ENCODE measurements around the gene MRM3. TPM values are rescaled to one million over a fixed set of nuclear protein-coding genes. Genes with fewer than 3 reads are reported as not detected.
"Not testable (repeated sequence)": the region's sequence is repeated elsewhere in the genome, so short reads cannot be mapped to it uniquely, and the experiment has no call there.

MRM3 gene
- total RNA-seq, 1 experiment from 2014 or later = 33.4 TPM

- no peak for DNase-seq (ENCODE audit: low spot score)
These were observed 13.6 kb downstream of the MRM3 start for GRCh38 chr17:795721-796120.

- DNase-seq (ENCODE audit: low spot score) = no peak
These were observed 14.5 kb downstream of the MRM3 start for GRCh38 chr17:796609-797008.

DNA sequence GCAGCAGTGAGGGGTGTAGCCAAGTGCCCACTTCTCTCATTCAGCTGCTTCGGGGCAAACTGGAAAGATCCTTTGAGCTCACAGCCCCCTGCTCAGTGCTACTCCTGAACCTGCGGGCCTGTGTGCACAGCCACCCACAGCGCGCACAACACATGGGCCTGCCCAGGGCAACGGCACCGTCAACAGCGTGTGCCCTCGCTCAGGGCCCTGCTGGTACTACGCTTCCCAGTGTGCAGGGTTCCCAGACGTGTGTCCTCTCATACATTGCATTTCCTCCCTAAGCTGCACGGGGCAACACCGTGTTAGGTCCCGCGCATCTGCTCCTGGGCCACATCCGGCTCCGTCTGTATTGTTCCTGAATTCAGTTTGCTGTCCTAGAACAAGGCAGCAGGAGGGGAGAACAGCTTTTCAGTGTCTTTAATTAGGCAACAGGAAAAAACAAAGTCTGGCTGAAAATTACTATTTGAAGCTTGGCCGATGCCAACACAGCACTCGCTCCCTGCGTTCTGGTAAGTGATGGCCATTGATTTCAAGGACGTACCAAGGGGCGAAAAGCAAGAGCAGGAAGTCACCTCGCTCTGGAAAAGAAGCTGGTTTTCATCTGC lies 15.2 kb downstream of the MRM3 start:
- DNase-seq (ENCODE audit: low spot score) = no peak

GRCh38 chr17:798246-798645 lies 16.1 kb downstream of the MRM3 start:
- DNase-seq (ENCODE audit: low spot score) = no peak

- DNase-seq (ENCODE audit: low spot score) = no peak
These were observed 17.1 kb downstream of the MRM3 start for GRCh38 chr17:799261-799660.

DNA sequence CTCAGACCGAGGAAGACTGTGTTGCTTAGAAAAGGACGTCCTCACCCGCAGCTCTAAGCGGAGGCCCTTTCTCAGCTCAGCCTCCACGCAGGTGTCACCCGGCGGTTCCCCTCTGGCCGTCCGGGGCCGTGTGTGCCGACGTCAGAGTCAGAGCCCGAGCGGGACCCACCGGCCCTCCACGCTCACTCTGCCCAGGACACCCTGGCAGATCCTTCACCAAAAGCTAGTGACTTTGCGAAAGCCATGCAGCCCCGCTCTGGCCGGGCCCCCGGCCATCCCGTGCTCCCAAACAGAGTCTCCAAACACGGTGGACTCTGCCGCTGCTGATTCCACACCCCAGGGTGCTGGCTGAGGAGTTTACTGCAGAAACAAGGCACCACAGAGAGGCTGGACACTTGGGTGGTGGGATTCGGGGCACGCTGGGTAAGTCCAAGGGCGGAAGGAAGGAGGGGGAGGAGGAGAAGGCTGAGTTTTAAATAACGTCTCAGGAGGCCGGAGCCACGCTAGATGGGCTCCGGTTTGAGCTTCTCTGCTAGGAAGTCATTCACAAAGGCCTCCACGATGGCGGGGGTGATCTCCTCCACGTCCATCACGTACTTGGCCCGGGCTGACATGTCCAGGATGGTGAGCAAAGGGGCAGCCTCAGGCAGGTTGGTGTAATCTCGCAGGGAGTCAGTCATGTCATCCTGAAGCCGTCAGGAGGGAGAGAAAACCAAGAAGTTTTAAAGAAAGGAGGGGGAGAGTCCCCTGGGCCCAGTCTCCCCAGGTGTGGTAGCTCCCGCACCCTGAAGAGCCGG lies 18.5 kb downstream of the MRM3 start:
- no peak for DNase-seq (ENCODE audit: low spot score)

DNA sequence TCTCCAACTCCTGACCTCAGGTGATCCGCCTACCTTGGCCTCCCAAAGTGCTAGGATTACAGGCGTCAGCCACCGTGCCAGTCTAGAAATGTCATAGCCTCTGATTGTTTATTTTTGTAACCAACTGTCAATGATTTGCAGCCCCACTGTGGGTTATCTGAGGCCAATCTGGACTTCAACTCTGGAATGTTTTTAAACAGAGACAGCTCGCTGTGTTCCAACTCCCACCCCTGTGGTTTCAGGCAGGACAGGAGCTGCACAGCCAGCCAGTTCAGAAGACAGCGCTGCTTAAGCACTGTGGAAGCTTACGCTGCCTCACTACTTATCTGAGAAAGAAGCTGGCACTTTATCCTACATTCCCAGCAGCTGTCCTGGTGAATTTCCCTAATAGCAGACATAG lies 19.5 kb downstream of the MRM3 start:
- no peak for DNase-seq (ENCODE audit: low spot score)

DNA sequence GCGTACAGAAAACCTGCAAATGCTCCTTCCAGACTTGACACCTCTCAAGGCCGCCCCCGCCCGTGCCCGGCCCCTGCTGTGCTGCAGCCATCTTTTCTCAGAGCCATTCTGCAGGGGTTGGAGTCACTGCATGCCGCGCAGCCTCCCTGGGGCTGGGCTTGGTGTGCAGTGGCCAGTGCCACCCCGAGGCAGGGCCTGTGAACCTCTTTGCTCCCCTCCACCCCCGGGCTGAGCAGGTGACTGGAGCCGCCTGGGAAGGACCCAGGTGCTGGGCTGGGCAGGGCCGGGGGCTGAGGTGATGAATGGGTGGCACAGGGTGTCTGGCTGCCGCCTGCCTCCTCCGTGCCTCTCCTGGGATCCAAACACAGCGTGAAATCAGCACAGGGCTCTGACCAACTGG lies 20.3 kb downstream of the MRM3 start:
- DNase-seq (ENCODE audit: low spot score) = no peak

DNA sequence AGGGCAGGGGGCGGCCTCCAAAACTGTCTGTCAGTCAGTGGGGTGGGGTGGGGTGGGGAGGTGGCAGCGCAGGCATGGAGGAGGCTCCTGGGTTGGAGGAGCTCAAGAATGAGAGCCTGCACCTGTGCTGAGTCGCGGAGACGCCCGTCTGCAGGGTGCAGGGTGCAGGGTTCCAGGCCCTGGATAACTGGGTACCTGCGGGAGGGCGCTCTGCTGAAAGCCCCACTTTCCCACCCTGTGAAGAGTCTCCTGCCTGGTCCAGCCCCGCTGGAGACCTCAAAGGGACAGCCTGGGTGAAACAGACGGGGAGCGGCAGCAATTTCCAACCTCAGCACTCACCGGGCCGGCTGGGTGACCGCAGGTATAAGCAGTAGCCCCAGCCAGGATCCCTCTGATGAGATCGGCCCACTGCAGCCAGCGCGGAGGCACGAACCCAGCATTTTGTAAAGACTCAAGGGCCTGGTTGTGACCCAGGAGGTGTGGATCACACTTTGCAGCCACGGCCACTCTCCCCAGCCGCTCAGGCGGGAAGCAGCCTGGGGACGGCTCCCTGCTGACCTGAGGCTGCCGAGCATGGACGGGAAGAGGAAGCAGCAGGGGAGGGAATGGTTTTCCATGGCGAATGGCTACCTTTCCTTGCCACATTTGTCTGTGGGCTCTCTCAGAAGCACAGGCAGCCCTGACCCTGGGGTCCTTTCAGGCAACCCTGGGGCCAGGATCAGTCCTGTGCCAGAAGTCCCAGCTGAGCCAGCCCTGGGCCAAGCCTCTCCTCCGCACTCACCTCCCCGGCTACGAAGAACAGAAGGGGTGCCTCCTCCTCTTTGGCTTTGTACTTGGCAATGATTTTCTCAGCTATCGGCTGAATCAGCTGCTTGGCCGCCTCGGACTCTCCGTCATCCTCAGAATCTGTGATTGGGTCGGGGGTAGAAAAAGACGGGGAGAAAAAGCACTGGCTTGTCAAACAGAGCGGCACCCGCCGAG lies 21.0 kb downstream of the MRM3 start:
- no peak for DNase-seq (ENCODE audit: low spot score)

- no peak for DNase-seq (ENCODE audit: low spot score)
These were observed 22.6 kb downstream of the MRM3 start for GRCh38 chr17:804541-805435.

DNA sequence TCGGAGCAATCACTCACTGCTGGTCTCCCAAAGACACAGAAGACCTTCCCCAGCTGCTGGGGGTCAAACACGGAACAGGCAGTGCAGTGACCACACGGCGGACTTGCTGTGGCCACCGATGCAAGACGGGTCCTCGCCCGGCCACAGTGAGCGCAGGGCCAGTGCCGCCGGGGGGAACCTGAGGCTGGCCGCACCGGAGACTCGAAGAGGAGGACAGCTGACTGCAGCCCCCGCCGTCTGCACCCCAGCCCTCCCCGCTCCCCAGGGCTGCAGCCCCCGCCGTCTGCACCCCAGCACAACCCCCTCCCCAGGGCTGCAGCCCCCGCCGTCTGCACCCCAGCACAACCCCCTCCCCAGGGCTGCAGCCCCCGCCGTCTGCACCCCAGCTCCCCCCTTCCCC lies 23.7 kb downstream of the MRM3 start:
- not testable (repeated sequence) for DNase-seq (ENCODE audit: low spot score)

- no peak for DNase-seq (ENCODE audit: low spot score)
These were observed 24.2 kb downstream of the MRM3 start for GRCh38 chr17:806346-806745.

DNA sequence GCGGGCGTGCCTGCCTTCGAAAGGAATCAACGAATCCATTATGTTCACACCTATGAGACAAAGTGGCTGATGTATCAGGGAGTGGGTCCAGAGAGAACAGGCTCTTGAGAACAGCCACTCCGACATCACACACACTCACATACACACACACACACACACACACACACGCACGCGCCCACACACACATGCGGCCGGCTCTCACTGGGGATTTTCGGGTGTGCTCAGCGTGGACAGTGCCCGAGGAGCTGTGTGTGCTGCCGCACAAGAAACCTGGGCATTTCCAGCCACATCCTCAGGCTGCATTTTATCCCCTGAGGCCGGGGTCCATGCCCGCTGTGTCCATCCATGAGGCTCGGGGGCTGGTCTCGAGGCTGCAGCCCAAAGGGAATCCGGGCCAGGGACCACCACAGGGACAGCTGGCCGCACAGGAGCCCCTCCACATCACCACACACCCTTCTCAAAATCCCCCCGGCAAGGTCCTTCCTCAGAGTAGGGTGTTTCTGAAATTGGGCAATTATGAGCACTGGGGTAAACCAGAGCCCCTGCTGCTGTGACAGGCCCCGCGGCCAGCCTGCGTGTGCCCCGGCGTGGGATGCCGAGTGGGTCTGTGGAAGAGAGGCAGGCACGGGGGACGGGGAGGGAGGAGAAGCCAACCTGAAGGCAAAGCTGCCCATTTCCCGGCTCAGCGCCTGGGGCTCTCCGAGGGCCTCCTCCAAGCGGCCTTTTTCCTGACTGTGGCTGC lies 24.8 kb downstream of the MRM3 start:
- DNase-seq (ENCODE audit: low spot score) = no peak

- DNase-seq (ENCODE audit: low spot score) = no peak
These were observed 25.6 kb downstream of the MRM3 start for GRCh38 chr17:807523-808294.

DNA sequence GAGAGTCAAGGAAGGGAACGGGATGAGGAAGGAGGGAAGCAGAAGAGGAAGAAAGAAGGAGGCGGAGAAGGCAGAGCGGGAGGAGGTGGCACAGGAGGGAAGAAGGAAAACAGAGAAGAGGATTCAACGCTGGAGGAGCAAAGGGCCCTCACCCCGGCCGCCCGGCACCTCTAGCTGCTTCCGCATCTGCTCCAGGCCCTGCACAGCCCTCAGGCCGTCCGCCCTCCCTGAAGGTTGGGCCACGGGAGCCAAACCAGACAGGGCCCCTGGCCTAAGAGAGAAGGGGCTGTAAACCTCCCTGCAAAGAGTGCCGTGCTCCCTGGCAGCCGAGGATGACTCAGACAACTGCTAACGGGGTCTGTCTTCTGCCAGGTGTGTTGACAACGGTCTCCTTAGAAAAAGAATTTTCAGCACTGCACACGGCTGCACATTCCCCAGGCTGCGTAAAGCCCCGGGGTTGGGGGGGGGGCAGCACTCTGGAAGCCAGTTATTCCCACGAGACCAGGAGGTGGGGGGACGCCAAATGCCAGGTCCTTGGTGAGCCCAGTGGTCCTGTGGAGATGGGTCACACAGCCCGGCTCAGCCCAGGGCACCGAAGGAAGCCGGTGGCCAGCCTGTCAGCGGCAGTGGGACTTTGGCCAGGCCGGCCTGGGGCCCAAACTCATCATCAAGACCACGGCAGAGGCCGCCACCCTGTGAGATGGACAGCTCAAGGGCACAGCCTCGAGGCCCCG lies 29.1 kb downstream of the MRM3 start:
- DNase-seq (ENCODE audit: low spot score) = no peak

- DNase-seq (ENCODE audit: low spot score) = no peak
These were observed 30.6 kb downstream of the MRM3 start for GRCh38 chr17:812638-813204.

DNA sequence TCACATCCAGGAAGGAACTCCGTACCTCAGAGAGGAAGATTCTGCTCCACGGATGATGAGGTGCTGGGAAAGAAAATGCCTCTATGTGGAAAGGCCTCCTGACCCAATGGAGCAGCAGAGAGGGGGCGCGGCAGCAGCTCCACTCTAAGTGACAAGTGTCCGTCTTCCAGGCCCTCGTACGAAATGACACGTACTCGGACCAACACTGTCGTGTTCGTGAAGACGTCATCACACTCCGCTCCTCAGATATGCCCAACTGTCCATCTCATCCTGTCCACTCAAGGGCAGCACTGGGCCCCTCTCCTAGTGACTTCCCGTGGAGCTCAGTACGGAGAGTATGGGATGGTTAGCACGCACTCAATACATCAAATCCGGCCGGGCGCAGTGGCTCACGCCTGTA lies 32.2 kb downstream of the MRM3 start:
- no peak for DNase-seq (ENCODE audit: low spot score)

DNA sequence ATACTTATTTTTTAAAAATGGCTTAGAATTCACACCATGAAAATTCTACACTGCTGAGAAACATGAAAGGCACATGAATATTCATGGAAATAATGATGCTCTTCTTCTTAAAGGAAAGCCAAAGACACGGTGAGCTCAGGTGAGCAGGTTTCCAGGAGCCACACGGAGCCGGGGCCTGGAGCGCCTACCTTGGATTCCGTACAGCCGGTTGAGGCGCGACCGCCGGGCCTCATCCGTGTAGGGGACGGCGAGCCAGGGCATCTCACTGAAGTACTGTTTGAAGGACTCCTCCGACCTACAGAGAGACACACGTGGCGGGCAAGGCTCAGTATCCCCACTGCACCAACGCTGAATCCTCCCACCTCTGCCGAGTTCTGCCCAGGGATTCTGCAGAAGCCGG lies 37.1 kb downstream of the MRM3 start:
- DNase-seq (ENCODE audit: low spot score) = no peak

DNA sequence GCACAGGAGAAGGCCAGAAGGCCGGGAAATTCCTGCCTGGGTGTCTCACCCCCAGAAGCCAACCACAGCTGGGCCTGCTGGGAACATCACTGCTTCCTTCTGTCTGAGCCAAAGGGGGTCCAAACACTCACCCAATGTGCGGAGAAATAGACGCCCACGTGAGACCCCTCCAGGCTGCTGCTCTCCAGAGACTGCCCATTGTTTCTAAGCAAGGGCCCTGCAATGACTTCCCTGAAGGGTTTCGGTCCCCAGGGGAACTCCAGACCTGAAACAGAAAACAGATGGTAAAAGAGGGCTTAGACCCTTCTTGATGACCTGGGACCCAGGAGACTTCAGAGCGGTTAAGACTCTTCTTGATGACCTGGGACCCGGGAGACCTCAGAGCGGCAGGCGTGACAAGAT lies 41.3 kb downstream of the MRM3 start:
- DNase-seq (ENCODE audit: low spot score) = no peak
